Spleen (tissue), 11 donors: ENCODE measurements around the gene UCHL5. TPM values are rescaled to one million over a fixed set of nuclear protein-coding genes. Genes with fewer than 3 reads are reported as not detected.
A peak's percentile ranks its signal among the peaks of the same experiment; 100 is the strongest.

Experiments
- DNase-seq: peaks from one replicate; pipeline ENCODE4 v3.0.0-alpha.2; 2020
- H3K27ac ChIP-seq, 8 donors: fragments of 200-600 bp; sonication (generic) in 7 of 8; 1 replicate in 4 of 8; 2 replicates in 4 of 8; pipeline versions ENCODE4 v1.5.0 to v1.8.0; 2016 to 2021; ENCODE audit warnings: inconsistent platforms in 4 of 8, mild to moderate bottlenecking in 4 of 8, moderate library complexity in 1 of 8
- H3K27me3 ChIP-seq, 7 donors: fragments of 200-600 bp; sonication (generic) in 6 of 7; replicated peaks in 1 of 7; 1 replicate in 4 of 7; 2 replicates in 3 of 7; pipeline versions ENCODE4 v1.5.0 to v1.8.0; 2016 to 2021; ENCODE audit warnings: inconsistent platforms in 3 of 7, mild to moderate bottlenecking in 1 of 7
- H3K36me3 ChIP-seq, 6 donors: fragments of 200-600 bp; sonication (generic) in 5 of 6; 1 replicate in 4 of 6; 2 replicates in 2 of 6; pipeline versions ENCODE4 v1.5.0 to v1.8.0; 2016 to 2021; ENCODE audit warnings: inconsistent platforms in 2 of 6
- H3K4me1 ChIP-seq, 6 donors: fragments of 200-600 bp; sonication (generic) in 5 of 6; 1 replicate in 3 of 6; 2 replicates in 3 of 6; pipeline versions ENCODE4 v1.5.0 to v1.8.0; 2016 to 2021; ENCODE audit warnings: inconsistent platforms in 3 of 6
- H3K4me3 ChIP-seq, 8 donors: fragments of 200-600 bp; sonication (generic) in 7 of 8; 1 replicate in 4 of 8; 2 replicates in 4 of 8; pipeline versions ENCODE4 v1.5.0 to v1.8.0; 2016 to 2021; ENCODE audit warnings: inconsistent platforms in 4 of 8, mild to moderate bottlenecking in 4 of 8, moderate library complexity in 2 of 8
- H3K9me3 ChIP-seq, 8 donors: fragments of 200-600 bp; sonication (generic) in 7 of 8; 1 replicate in 4 of 8; 2 replicates in 4 of 8; pipeline versions ENCODE4 v1.5.0 to v1.8.0; 2016 to 2021; ENCODE audit warnings: inconsistent platforms in 4 of 8
- CTCF ChIP-seq, 11 experiments: fragments of 200-600 bp in 7 of 11; fragments of 450-650 bp in 4 of 11; sonication (generic) in 4 of 11; IDR thresholded peaks in 8 of 11; conservative IDR thresholded peaks in 3 of 11; 1 replicate in 7 of 11; 2 replicates in 4 of 11; pipeline versions ENCODE4 v1.4.0 to v1.8.0; 2016 to 2021; ENCODE audit warnings: antibody characterized with exemption in 11 of 11, inconsistent platforms in 4 of 11, mild to moderate bottlenecking in 1 of 11
- POLR2A ChIP-seq, 3 donors: fragments of 450-650 bp; IDR thresholded peaks; one replicate each; pipeline ENCODE4 v1.5.1; 2017; ENCODE audit warnings: antibody characterized with exemption in 3 of 3, mild to moderate bottlenecking in 1 of 3
- POLR2AphosphoS5 ChIP-seq, 3 donors: sonication (generic); formaldehyde crosslinking; IDR thresholded peaks; one replicate each; pipeline ENCODE4 v1.5.1; 2017; ENCODE audit warnings: antibody characterized with exemption in 3 of 3
- whole genome bisulfite sequencing, 5 donors: extraction: QIAGEN DNeasy Blood & Tissue Kit in 3 of 5; methylation state at CpG; one replicate each; pipeline versions ENCODE4 v1.1.5 to v1.1.7; 2013 to 2018; 5-methylcytosine and 5-hydroxymethylcytosine counted together
- intact Hi-C: fragments of 100-400 bp; cut with DNase I; formaldehyde crosslinking; loops from one replicate; pipeline ENCODE4 v1.15.0; 2023; ENCODE audit warnings: low total_unique reads
- polyA plus RNA-seq, 3 donors: library from polyadenylated mRNA; stranded (reverse); fragments of 200-250 nt; gene quantifications; one replicate each; pipeline ENCODE4 v1.2.1, GENCODE V29; 2013
- total RNA-seq, 7 donors: library from RNA; depleted of rRNA in 3 of 7; stranded (reverse); fragments of >200 nt in 3 of 7; fragmentation: NEBNext Ultra II Directional in 4 of 7; extraction: Animal tissue kit (Norgen Biotek cat#: 25700) in 4 of 7; gene quantifications; one replicate each; pipeline versions ENCODE4 v1.1.0 to v1.2.1, GENCODE V29; 2016 to 2021
- donor health status: healthy with polysubstance abuse.
- donor health status: DM: no; HTN: no; CAD: no; lungs with moderate emphysema.
- donor health status: DM: no; HTN: no; CAD: no.
- donor health status: Bipolar disorder and iron deficiency.
- donor health status: healthy.
- donor health status: DM: no; HTN: no; CAD: no.
- donor health status: DM: yes; HTN: yes; CAD: no.

The UCHL5 gene
- total and polyA plus RNA-seq, 10 donors: 9.9 to 41.7 (median 32.8) TPM

DNA sequence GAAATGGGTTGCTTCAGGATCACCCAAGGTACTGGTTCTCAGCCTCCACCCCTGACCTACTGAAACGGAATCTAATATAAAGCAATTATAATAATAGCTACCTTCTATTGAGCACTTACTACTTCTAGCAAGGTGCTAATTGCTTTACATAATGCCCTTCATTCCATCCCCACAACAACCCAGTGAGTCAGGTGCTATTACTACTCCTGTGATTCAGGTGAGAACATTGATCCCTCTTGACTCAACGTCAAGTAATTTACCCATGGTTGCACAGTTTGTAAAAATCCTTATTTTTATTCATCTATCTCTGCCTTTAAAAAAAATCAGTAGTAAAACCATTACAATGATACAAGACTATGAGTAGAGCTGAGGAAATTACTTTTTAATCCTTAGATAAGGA, 85.2 kb downstream of the UCHL5 start:
- Histone ChIP-seq H3K27me3 (no peaks in the 10 kb centered on the region), H3K4me3 (no peak overlapping the region), H3K4me1 (no peaks in the 10 kb centered on the region), H3K36me3 (no peaks in the 10 kb centered on the region), H3K27ac (no peak overlapping the region), H3K9me3 (no peaks in the 10 kb centered on the region)
- TF ChIP-seq POLR2A (IDR thresholded peaks at IDR 0.05) (no peak), CTCF (IDR thresholded peaks at IDR 0.05 in 8 of 11, conservative IDR thresholded peaks at IDR 0.05 in 3 of 11) (no peak), POLR2AphosphoS5 (IDR thresholded peaks at IDR 0.05) (no peak)
- intact Hi-C loops: no loop called here
- DNase-seq: no peak
- 93 to 97% (median 96%) methylated on average over 2 of the region's 2 CpGs for WGBS, 5 donors

DNA sequence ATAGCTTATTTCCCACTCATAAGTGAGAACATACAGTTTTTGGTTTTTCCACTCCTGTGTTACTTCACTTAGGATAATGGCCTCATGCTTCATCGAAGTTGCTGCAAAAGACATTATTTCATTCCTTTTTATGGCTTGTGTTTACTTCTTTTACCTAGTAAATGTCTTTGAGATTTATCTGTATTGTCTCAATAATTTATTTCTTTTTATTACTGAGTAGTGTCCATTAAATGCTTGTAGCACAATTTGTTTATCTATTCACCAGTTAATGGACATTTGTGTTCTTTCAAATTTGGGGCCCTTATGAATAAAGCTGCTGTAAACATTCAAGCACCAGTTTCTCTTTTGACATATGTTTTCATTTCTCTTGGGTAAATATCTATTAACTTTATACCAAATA, 86.0 kb downstream of the UCHL5 start:
- Histone ChIP-seq H3K4me1 (no peaks in the 10 kb centered on the region), H3K36me3 (no peaks in the 10 kb centered on the region), H3K27ac (no peak overlapping the region), H3K4me3 (no peak overlapping the region), H3K27me3 (no peaks in the 10 kb centered on the region), H3K9me3 (no peaks in the 10 kb centered on the region)
- no peak for DNase-seq
- TF ChIP-seq POLR2A (IDR thresholded peaks at IDR 0.05): no peak
- TF ChIP-seq POLR2AphosphoS5 (IDR thresholded peaks at IDR 0.05): no peak
- TF ChIP-seq CTCF (IDR thresholded peaks at IDR 0.05 in 8 of 11, conservative IDR thresholded peaks at IDR 0.05 in 3 of 11): no peak
- intact Hi-C loops: no loop called here
- WGBS, 5 donors: 93 to 98% (median 94%) methylated on average over 1 of the region's 1 CpG

GRCh38 chr1:192969091-192969490, 90.1 kb downstream of the UCHL5 start:
- 78 to 96% (median 90%) methylated on average over 1 of the region's 1 CpG for WGBS, 5 donors
- no peaks in the 10 kb centered on the region for H3K36me3 ChIP-seq

DNA sequence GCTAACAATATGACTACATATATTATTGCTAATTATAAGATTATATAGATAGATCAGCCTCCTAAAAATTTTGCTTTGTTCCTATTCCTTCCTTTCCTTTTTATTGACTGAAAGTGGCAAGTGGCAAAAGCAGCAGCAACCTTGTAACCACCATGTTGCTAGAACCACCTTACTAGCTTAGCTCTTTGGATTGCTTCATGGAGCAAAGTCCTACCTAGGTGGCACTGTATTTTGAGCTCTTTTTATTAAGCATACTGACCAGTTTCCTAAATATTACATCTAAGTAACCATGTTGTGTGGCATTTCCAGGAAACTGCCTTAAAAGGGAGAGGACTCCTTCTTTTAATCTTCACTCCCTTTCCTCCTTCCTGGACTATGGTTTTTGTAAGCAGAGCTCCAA, 90.8 kb downstream of the UCHL5 start:
- Histone ChIP-seq H3K4me1 (peaks cover 0 to 4% (median 0%) of the 10 kb centered on the region in 6 donors), H3K4me3 (no peak overlapping the region), H3K27me3 (no peaks in the 10 kb centered on the region), H3K9me3 (peaks cover 0 to 3% (median 0%) of the 10 kb centered on the region in 8 donors), H3K36me3 (no peaks in the 10 kb centered on the region), H3K27ac (peak overlapping the region in 4 of 8 donors; percentile 29 to 54 (median 36))
- intact Hi-C loops: no loop called here
- DNase-seq: no peak
- TF ChIP-seq POLR2AphosphoS5 (IDR thresholded peaks at IDR 0.05) (no peak), CTCF (IDR thresholded peaks at IDR 0.05 in 8 of 11, conservative IDR thresholded peaks at IDR 0.05 in 3 of 11) (no peak), POLR2A (IDR thresholded peaks at IDR 0.05) (no peak)

More at GRCh38 chr1:192969091-192969490, 90.1 kb downstream of the UCHL5 start:
- DNase-seq: no peak
- Histone ChIP-seq H3K4me3 (no peak overlapping the region), H3K27ac (no peak overlapping the region), H3K9me3 (peaks cover 0 to 3% (median 0%) of the 10 kb centered on the region in 8 donors), H3K4me1 (peaks cover 0 to 4% (median 0%) of the 10 kb centered on the region in 6 donors), H3K27me3 (no peaks in the 10 kb centered on the region)
- intact Hi-C loops: no loop called here
- TF ChIP-seq CTCF (IDR thresholded peaks at IDR 0.05 in 8 of 11, conservative IDR thresholded peaks at IDR 0.05 in 3 of 11) (no peak), POLR2A (IDR thresholded peaks at IDR 0.05) (no peak), POLR2AphosphoS5 (IDR thresholded peaks at IDR 0.05) (no peak)
